K562 (cell line): ENCODE data around the gene CCDC9. TPM values are rescaled to one million over a fixed set of nuclear protein-coding genes. Genes with fewer than 3 reads are reported as not detected.

Experiments used
- ARHGAP35 ChIP-seq: fragments of 450-650 bp; IDR thresholded peaks from 2 replicates; pipeline ENCODE4 v1.6.1; 2018; ENCODE audit not compliant: partially characterized antibody
- DACH1 ChIP-seq: fragments of 450-650 bp; IDR thresholded peaks from 2 replicates; pipeline ENCODE4 v1.6.1; 2018; ENCODE audit not compliant: partially characterized antibody
- DPF2 ChIP-seq: fragments of 450-650 bp; IDR thresholded peaks from 2 replicates; pipeline ENCODE4 v1.6.1; 2016
- ESRRA ChIP-seq: fragments of 450-650 bp; IDR thresholded peaks from 2 replicates; pipeline ENCODE4 v1.6.1; 2014; ENCODE audit warnings: low read depth, mild to moderate bottlenecking, moderate library complexity, borderline replicate concordance
- FOXK2 ChIP-seq, 2 experiments: fragments of 450-650 bp; IDR thresholded peaks in 1 of 2; conservative IDR thresholded peaks in 1 of 2; 2 replicates each; pipeline ENCODE4 v1.6.1; 2016; ENCODE audit warnings: low read depth in 2 of 2, mild to moderate bottlenecking in 1 of 2
- HDAC3 ChIP-seq: fragments of 450-650 bp; IDR thresholded peaks from 2 replicates; pipeline ENCODE4 v1.6.1; 2018; ENCODE audit warnings: borderline replicate concordance, mild to moderate bottlenecking, moderate library complexity; ENCODE audit not compliant: partially characterized antibody
- HOXB6 ChIP-seq: fragments of 250-450 bp; sonication (Bioruptor Pico); IDR thresholded peaks from 2 replicates; pipeline ENCODE4 v1.5.1; 2022; ENCODE audit warnings: mild to moderate bottlenecking, borderline replicate concordance
- JUND ChIP-seq, 2 experiments: IDR thresholded peaks; 2 replicates in 1 of 2; 3 replicates in 1 of 2; pipeline ENCODE4 v1.6.1; 2011; ENCODE audit warnings: borderline replicate concordance in 2 of 2, low read depth in 2 of 2, low read length in 2 of 2, improper control_type of control experiment in 1 of 2, missing biosample characterization in 1 of 2, missing genetic modification characterization in 1 of 2, missing genetic modification reagents in 1 of 2
- KAT2B ChIP-seq: IDR thresholded peaks from one replicate; pipeline ENCODE4 v1.6.1; 2012; ENCODE audit warnings: low read depth, mild to moderate bottlenecking, control low read depth, inconsistent platforms, low read length, moderate library complexity
- MEF2A ChIP-seq: IDR thresholded peaks from 2 replicates; pipeline ENCODE4 v1.6.1; 2011; ENCODE audit warnings: low read depth, mild to moderate bottlenecking, low read length, moderate library complexity; ENCODE audit not compliant: control insufficient read depth
- MLLT1 ChIP-seq, 2 experiments: fragments of 450-650 bp; IDR thresholded peaks; 2 replicates each; pipeline ENCODE4 v1.6.1; 2016
- MXI1 ChIP-seq: IDR thresholded peaks from 2 replicates; pipeline ENCODE4 v1.6.1; 2011; ENCODE audit warnings: low read depth, mild to moderate bottlenecking, improper control_type of control experiment, low read length
- NR2F6 ChIP-seq: fragments of 450-650 bp; formaldehyde crosslinking; IDR thresholded peaks from 2 replicates; pipeline ENCODE4 v1.4.0; 2020; ENCODE audit warnings: mild to moderate bottlenecking
- ZBTB26 ChIP-seq: fragments of 450-650 bp; formaldehyde crosslinking; IDR thresholded peaks from 2 replicates; pipeline ENCODE4 v1.4.0; 2022; ENCODE audit warnings: missing genetic modification characterization
- ZNF444 ChIP-seq: fragments of 250-450 bp; sonication (Bioruptor Pico); IDR thresholded peaks from 2 replicates; pipeline ENCODE4 v1.4.0; 2020; ENCODE audit warnings: mild to moderate bottlenecking, moderate library complexity
- ZNF561 ChIP-seq: fragments of 450-650 bp; formaldehyde crosslinking; conservative IDR thresholded peaks from 2 replicates; pipeline ENCODE4 v1.4.0; 2020; ENCODE audit warnings: mild to moderate bottlenecking, moderate library complexity
- polyA plus RNA-seq, 8 experiments: library from polyadenylated mRNA; depleted of rRNA in 4 of 8; stranded (reverse) in 5 of 8; unstranded in 3 of 8; fragments of >200 nt; fragmentation: Nextera tagmentation in 2 of 8; fragmentation: Illumina TruSeq in 1 of 8; extraction: Ambion mirVana in 2 of 8; extraction: Trizol in 1 of 8; gene quantifications; 2 replicates each; pipeline versions ENCODE4 v1.2.1 to v1.2.3, GENCODE V29; 2011 to 2014; ENCODE audit warnings: inconsistent platforms in 1 of 8, missing spikeins in 1 of 8
- total RNA-seq, 7 experiments: library from RNA; depleted of rRNA in 6 of 7; stranded (reverse); fragments of >200 nt in 6 of 7; fragmentation: Illumina TruSeq in 2 of 7; extraction: Trizol in 2 of 7; gene quantifications; 2 replicates each; pipeline versions ENCODE4 v1.2.1 to v1.2.3, GENCODE V29; 2011 to 2021; ENCODE audit warnings: low replicate concordance in 1 of 7
- TF ChIP-seq, protein P1 (sequence below): sonication (generic); formaldehyde crosslinking; IDR thresholded peaks from 2 replicates; pipeline ENCODE4 v1.5.0; 2020; ENCODE audit warnings: missing genetic modification reagents
- TF ChIP-seq, protein P2 (sequence below): fragments of 450-650 bp; IDR thresholded peaks from 2 replicates; pipeline ENCODE4 v1.7.0; 2016; ENCODE audit warnings: borderline replicate concordance
- TF ChIP-seq, protein P3 (sequence below): fragments of 450-650 bp; IDR thresholded peaks from 2 replicates; pipeline ENCODE4 v1.6.1; 2016; ENCODE audit warnings: mild to moderate bottlenecking

CCDC9 gene
- total and polyA plus RNA-seq, 9 of the 15 experiments (the other 6 are each of a cell fraction or from before 2014, with no cell fraction given), result 0.23 to 38.6 (median 8.4) TPM

DNA sequence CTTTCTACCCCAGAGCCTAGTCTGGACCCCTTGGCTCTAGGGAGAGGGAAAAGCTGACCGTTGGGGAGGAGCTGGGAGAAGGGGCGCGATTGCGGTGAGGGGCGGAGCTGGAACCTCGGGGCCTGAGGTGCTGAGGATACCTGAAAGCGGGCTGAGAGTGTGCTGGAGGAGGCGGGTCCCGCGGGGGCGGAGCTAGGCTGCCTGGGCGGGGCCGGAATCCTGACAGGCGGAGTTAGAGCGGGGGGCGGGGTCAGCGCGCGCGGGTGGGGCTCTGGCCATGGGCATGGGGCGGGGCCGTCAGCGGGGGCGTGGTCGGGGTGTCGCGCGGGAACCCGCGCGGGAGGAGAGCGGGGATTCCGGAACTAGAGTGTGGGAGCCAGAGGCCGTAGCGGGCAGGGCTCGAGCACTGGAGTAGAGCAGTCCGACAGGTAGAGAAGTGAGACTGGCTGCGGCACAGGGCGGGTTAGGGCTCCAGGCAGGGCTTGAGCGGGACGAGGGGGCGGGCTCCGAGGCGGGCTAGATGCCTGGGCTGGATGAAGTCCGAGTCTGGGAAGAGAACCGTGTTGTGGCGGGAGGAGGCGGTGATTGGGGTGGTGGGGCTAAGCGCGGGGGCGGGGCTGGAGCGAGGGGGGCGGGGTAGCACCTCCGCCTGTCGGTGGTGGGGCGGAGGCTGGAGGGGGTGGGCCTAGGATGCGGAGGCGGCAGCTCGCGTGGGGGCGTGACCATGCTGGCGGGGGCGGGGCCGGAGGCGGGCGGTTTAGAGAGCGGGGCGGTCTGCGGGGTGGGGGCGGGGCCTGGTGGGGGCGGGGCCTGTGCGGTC, 18.0 kb downstream of the CCDC9 start, which contains the start of gene INAFM1 (continued):
- TF ChIP-seq MLLT1 (IDR thresholded peaks at IDR 0.05), result peak in 1 of 2 experiments; percentile 28; a peak in 1 of 4 replicates
- no peak for TF ChIP-seq DACH1
- TF ChIP-seq ZNF444 (CRISPR knock-in tag), result no peak
- TF ChIP-seq ZBTB26, result peak; percentile 86
- TF ChIP-seq, protein P1, sequence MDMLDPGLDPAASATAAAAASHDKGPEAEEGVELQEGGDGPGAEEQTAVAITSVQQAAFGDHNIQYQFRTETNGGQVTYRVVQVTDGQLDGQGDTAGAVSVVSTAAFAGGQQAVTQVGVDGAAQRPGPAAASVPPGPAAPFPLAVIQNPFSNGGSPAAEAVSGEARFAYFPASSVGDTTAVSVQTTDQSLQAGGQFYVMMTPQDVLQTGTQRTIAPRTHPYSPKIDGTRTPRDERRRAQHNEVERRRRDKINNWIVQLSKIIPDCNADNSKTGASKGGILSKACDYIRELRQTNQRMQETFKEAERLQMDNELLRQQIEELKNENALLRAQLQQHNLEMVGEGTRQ (CRISPR knock-in tag), result no peak
- TF ChIP-seq NR2F6 (CRISPR knock-in tag), result no peak
- TF ChIP-seq KAT2B, result no peak
- TF ChIP-seq, protein P2, sequence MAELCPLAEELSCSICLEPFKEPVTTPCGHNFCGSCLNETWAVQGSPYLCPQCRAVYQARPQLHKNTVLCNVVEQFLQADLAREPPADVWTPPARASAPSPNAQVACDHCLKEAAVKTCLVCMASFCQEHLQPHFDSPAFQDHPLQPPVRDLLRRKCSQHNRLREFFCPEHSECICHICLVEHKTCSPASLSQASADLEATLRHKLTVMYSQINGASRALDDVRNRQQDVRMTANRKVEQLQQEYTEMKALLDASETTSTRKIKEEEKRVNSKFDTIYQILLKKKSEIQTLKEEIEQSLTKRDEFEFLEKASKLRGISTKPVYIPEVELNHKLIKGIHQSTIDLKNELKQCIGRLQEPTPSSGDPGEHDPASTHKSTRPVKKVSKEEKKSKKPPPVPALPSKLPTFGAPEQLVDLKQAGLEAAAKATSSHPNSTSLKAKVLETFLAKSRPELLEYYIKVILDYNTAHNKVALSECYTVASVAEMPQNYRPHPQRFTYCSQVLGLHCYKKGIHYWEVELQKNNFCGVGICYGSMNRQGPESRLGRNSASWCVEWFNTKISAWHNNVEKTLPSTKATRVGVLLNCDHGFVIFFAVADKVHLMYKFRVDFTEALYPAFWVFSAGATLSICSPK, result no peak
- no peak for TF ChIP-seq HDAC3
- no peak for TF ChIP-seq ZNF561 (CRISPR knock-in tag)
- TF ChIP-seq ARHGAP35, result no peak
- TF ChIP-seq HOXB6 (CRISPR knock-in tag), result no peak
- TF ChIP-seq MXI1, result peak; percentile 51; the same call in 1 of the 2 replicates
- peak; percentile 22 to 50; a peak in 2 of 4 replicates for TF ChIP-seq FOXK2 (conservative IDR thresholded peaks at IDR 0.05 in 1 of 2, IDR thresholded peaks at IDR 0.05 in 1 of 2; ENCODE audit: low read depth in 2 of 2)
- 0 out of 2 replicates have a peak, but pooled peaks have one; percentile 9 for TF ChIP-seq JUND (IDR thresholded peaks at IDR 0.05; ENCODE audit: borderline replicate concordance, low read depth, low read length)
- TF ChIP-seq JUND (tag; IDR thresholded peaks at IDR 0.05; ENCODE audit: borderline replicate concordance, low read depth, low read length), result no peak; the same call in 2 of the 3 replicates
- TF ChIP-seq MEF2A, result no peak
- TF ChIP-seq, protein P3, sequence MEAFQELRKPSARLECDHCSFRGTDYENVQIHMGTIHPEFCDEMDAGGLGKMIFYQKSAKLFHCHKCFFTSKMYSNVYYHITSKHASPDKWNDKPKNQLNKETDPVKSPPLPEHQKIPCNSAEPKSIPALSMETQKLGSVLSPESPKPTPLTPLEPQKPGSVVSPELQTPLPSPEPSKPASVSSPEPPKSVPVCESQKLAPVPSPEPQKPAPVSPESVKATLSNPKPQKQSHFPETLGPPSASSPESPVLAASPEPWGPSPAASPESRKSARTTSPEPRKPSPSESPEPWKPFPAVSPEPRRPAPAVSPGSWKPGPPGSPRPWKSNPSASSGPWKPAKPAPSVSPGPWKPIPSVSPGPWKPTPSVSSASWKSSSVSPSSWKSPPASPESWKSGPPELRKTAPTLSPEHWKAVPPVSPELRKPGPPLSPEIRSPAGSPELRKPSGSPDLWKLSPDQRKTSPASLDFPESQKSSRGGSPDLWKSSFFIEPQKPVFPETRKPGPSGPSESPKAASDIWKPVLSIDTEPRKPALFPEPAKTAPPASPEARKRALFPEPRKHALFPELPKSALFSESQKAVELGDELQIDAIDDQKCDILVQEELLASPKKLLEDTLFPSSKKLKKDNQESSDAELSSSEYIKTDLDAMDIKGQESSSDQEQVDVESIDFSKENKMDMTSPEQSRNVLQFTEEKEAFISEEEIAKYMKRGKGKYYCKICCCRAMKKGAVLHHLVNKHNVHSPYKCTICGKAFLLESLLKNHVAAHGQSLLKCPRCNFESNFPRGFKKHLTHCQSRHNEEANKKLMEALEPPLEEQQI, result no peak
- peak; percentile 38 for TF ChIP-seq DPF2
- TF ChIP-seq ESRRA, result no peak
